GM12801 (cell line): Measurements from ENCODE around the gene SLC43A3.

Experiments used
- CTCF ChIP-seq: IDR thresholded peaks from one replicate; pipeline ENCODE4 v1.5.1; 2011; ENCODE audit warnings: control low read depth; ENCODE audit not compliant: insufficient read length; ENCODE audit errors: extremely low read depth

The SLC43A3 gene

GRCh38 chr11:57458060-57458409 lies 31.1 kb upstream of the SLC43A3 start:
- TF ChIP-seq CTCF = no peak

GRCh38 chr11:57457643-57458023 lies 30.7 kb upstream of the SLC43A3 start:
- no peak for TF ChIP-seq CTCF

- TF ChIP-seq CTCF = peak; percentile 32
These were observed 30.2 kb upstream of the SLC43A3 start for GRCh38 chr11:57456960-57457642.

GRCh38 chr11:57453543-57454177 lies 26.7 kb upstream of the SLC43A3 start:
- TF ChIP-seq CTCF = no peak

GRCh38 chr11:57446055-57446454 lies 19.1 kb upstream of the SLC43A3 start:
- no peak for TF ChIP-seq CTCF

GRCh38 chr11:57444362-57445121 lies 17.6 kb upstream of the SLC43A3 start:
- no peak for TF ChIP-seq CTCF

GRCh38 chr11:57440744-57441414 lies 14.0 kb upstream of the SLC43A3 start:
- no peak for TF ChIP-seq CTCF
